Measurements from ENCODE around the gene SYNC.

DNA sequence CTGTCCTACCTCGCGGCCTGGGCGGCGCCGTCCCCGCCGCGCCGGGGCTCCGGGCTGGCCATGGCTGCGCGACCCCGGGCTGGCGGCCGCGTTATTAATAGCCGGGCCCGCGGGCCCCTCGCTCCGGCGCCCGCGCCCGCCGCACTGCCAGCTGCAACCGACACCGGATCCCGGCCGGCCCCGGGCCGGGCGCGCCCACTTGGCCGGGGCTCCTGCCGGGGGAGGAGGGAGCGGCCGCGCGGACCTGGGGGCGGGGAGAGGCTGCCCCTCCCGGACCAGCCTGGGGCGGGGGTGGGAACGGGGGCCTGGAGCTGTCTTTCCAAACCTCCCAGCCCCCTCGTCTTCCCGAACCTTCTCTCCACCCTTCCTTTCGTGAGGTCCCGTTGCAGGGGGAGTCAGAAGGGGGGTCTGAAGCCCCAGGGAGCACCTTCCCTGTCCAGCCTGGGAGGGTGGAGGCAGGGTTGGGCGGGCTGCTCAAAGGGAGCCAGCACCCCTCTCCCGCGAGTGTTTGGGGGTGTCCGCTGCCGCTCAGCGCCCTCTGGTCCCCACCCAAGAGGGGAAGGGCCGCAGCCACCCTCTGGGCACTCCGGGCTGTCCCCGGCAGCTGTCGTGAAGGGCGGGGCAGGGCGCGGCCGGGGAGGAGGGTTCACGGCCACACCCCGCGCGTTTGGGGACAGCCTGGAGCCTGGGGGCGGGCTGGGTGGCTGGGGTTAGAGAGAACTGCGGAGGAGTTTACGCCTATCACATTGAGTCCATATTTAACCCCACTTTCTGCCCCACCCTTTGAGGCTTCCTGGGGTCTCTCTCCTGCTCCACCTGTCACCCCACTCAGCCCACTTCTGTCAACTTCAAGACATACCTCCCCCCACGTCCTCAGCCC, at the start of gene SYNC:
- TF ChIP-seq, protein P1, sequence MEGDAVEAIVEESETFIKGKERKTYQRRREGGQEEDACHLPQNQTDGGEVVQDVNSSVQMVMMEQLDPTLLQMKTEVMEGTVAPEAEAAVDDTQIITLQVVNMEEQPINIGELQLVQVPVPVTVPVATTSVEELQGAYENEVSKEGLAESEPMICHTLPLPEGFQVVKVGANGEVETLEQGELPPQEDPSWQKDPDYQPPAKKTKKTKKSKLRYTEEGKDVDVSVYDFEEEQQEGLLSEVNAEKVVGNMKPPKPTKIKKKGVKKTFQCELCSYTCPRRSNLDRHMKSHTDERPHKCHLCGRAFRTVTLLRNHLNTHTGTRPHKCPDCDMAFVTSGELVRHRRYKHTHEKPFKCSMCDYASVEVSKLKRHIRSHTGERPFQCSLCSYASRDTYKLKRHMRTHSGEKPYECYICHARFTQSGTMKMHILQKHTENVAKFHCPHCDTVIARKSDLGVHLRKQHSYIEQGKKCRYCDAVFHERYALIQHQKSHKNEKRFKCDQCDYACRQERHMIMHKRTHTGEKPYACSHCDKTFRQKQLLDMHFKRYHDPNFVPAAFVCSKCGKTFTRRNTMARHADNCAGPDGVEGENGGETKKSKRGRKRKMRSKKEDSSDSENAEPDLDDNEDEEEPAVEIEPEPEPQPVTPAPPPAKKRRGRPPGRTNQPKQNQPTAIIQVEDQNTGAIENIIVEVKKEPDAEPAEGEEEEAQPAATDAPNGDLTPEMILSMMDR (IDR thresholded peaks at IDR 0.05): no peak
- TF ChIP-seq POLR2A (IDR thresholded peaks at IDR 0.05) (peak; percentile 72), EP300 (IDR thresholded peaks at IDR 0.05; ENCODE audit: low read depth) (no peak), POLR2AphosphoS5 (IDR thresholded peaks at IDR 0.05) (peak; percentile 5 to 78 (median 74))

Data from transverse colon (tissue), 4 donors.